Measurements from ENCODE around the gene KCNN4.
"Not testable (repeated sequence)": the region's sequence is repeated elsewhere in the genome, so short reads cannot be mapped to it uniquely, and the experiment has no call there.

KCNN4 gene

GRCh38 chr19:43809762-43810696 is 29.3 kb upstream of the KCNN4 start:
- H3F3A ChIP-seq (ENCODE audit: insufficient read depth): no peaks in the 10 kb centered on the region
- no peak overlapping the region for H3K27ac ChIP-seq (ENCODE audit: low read depth, low read length)
- H3K9me2 ChIP-seq (replicated peaks; ENCODE audit: insufficient read depth, low read length): no peaks in the 10 kb centered on the region
- H2AFZ ChIP-seq (ENCODE audit: low read depth, low read length, severe bottlenecking): no peak overlapping the region
- H3K79me2 ChIP-seq (ENCODE audit: insufficient read depth, low read length): no peaks in the 10 kb centered on the region
- no peak overlapping the region for H3K4me3 ChIP-seq (ENCODE audit: insufficient read depth, low read length, poor library complexity, severe bottlenecking)
- no peak for TF ChIP-seq EZH2phosphoT487 (conservative IDR thresholded peaks at IDR 0.05; ENCODE audit: low read length)
- TF ChIP-seq CTCF (IDR thresholded peaks at IDR 0.05; ENCODE audit: insufficient read depth, low read length, poor library complexity, severe bottlenecking): peak; percentile 51
- no peaks in the 10 kb centered on the region for H3K9me3 ChIP-seq (ENCODE audit: insufficient read depth, low read length)
- H3K27me3 ChIP-seq (ENCODE audit: low read length): no peaks in the 10 kb centered on the region
- no peak overlapping the region for H3K9ac ChIP-seq (ENCODE audit: low read length)
- H4K20me1 ChIP-seq (ENCODE audit: low read depth, low read length): no peaks in the 10 kb centered on the region
- no peak overlapping the region for H3K4me2 ChIP-seq (ENCODE audit: low read depth, low read length, poor library complexity, severe bottlenecking)
- H3K36me3 ChIP-seq (ENCODE audit: low read length): no peaks in the 10 kb centered on the region

GRCh38 chr19:43807651-43808050 is 26.9 kb upstream of the KCNN4 start:
- no peak for TF ChIP-seq CTCF (IDR thresholded peaks at IDR 0.05; ENCODE audit: insufficient read depth, low read length, poor library complexity, severe bottlenecking)
- TF ChIP-seq EZH2phosphoT487 (conservative IDR thresholded peaks at IDR 0.05; ENCODE audit: low read length): no peak
- no peak overlapping the region for H3K4me3 ChIP-seq (ENCODE audit: insufficient read depth, low read length, poor library complexity, severe bottlenecking)
- H3K9me2 ChIP-seq (replicated peaks; ENCODE audit: insufficient read depth, low read length): no peaks in the 10 kb centered on the region
- H3K4me2 ChIP-seq (ENCODE audit: low read depth, low read length, poor library complexity, severe bottlenecking): no peak overlapping the region
- no peak overlapping the region for H2AFZ ChIP-seq (ENCODE audit: low read depth, low read length, severe bottlenecking)
- H3K9me3 ChIP-seq (ENCODE audit: insufficient read depth, low read length): no peaks in the 10 kb centered on the region
- H3F3A ChIP-seq (ENCODE audit: insufficient read depth): no peaks in the 10 kb centered on the region
- H3K9ac ChIP-seq (ENCODE audit: low read length): no peak overlapping the region
- no peaks in the 10 kb centered on the region for H3K79me2 ChIP-seq (ENCODE audit: insufficient read depth, low read length)
- no peak overlapping the region for H3K27ac ChIP-seq (ENCODE audit: low read depth, low read length)
- H4K20me1 ChIP-seq (ENCODE audit: low read depth, low read length): no peaks in the 10 kb centered on the region
- no peaks in the 10 kb centered on the region for H3K27me3 ChIP-seq (ENCODE audit: low read length)
- H3K36me3 ChIP-seq (ENCODE audit: low read length): no peaks in the 10 kb centered on the region

GRCh38 chr19:43806848-43807247 is 26.1 kb upstream of the KCNN4 start:
- Histone ChIP-seq H3K4me2 (ENCODE audit: low read depth, low read length, poor library complexity, severe bottlenecking) (no peak overlapping the region), H3K27me3 (ENCODE audit: low read length) (no peaks in the 10 kb centered on the region), H3K9ac (ENCODE audit: low read length) (no peak overlapping the region), H3K9me2 (replicated peaks; ENCODE audit: insufficient read depth, low read length) (no peaks in the 10 kb centered on the region), H3K36me3 (ENCODE audit: low read length) (no peaks in the 10 kb centered on the region), H3K27ac (ENCODE audit: low read depth, low read length) (no peak overlapping the region), H4K20me1 (ENCODE audit: low read depth, low read length) (no peaks in the 10 kb centered on the region), H2AFZ (ENCODE audit: low read depth, low read length, severe bottlenecking) (no peak overlapping the region), H3F3A (ENCODE audit: insufficient read depth) (no peaks in the 10 kb centered on the region), H3K79me2 (ENCODE audit: insufficient read depth, low read length) (no peaks in the 10 kb centered on the region), H3K9me3 (ENCODE audit: insufficient read depth, low read length) (no peaks in the 10 kb centered on the region), H3K4me3 (ENCODE audit: insufficient read depth, low read length, poor library complexity, severe bottlenecking) (no peak overlapping the region)
- TF ChIP-seq EZH2phosphoT487 (conservative IDR thresholded peaks at IDR 0.05; ENCODE audit: low read length) (no peak), CTCF (IDR thresholded peaks at IDR 0.05; ENCODE audit: insufficient read depth, low read length, poor library complexity, severe bottlenecking) (no peak)

- not testable (repeated sequence) for H3K27ac ChIP-seq (ENCODE audit: low read depth, low read length); H4K20me1 ChIP-seq (ENCODE audit: low read depth, low read length)
Measured at GRCh38 chr19:43806401-43806800, 25.6 kb upstream of the KCNN4 start.

More at GRCh38 chr19:43806401-43806800, 25.6 kb upstream of the KCNN4 start:
- H3K9me3 ChIP-seq (ENCODE audit: insufficient read depth, low read length); H3K9ac ChIP-seq (ENCODE audit: low read length); H3K36me3 ChIP-seq (ENCODE audit: low read length); H3K4me3 ChIP-seq (ENCODE audit: insufficient read depth, low read length, poor library complexity, severe bottlenecking); H3F3A ChIP-seq (ENCODE audit: insufficient read depth); H3K27me3 ChIP-seq (ENCODE audit: low read length); H3K79me2 ChIP-seq (ENCODE audit: insufficient read depth, low read length); H3K4me2 ChIP-seq (ENCODE audit: low read depth, low read length, poor library complexity, severe bottlenecking); H2AFZ ChIP-seq (ENCODE audit: low read depth, low read length, severe bottlenecking); H3K9me2 ChIP-seq (replicated peaks; ENCODE audit: insufficient read depth, low read length): not testable (repeated sequence)
